Karpas-422 (cell line): Measurements from ENCODE around the gene KRCC1. TPM values are rescaled to one million over a fixed set of nuclear protein-coding genes. Genes with fewer than 3 reads are reported as not detected.
"Not testable (repeated sequence)": the region's sequence is repeated elsewhere in the genome, so short reads cannot be mapped to it uniquely, and the experiment has no call there.

ENCODE experiments used
- DNase-seq: peaks from one replicate; pipeline ENCODE4 v3.0.0-alpha.2; 2015
- H2AFZ ChIP-seq: fragments of 200-600 bp; sonication (generic); 2 replicates; pipeline ENCODE4 v1.6.1; 2014; ENCODE audit warnings: antibody characterized with exemption, low read length, mixed read lengths
- H3K27ac ChIP-seq: fragments of 200-600 bp; sonication (generic); 2 replicates; pipeline ENCODE4 v1.5.1; 2014; ENCODE audit warnings: mild to moderate bottlenecking, low read length, moderate library complexity
- H3K27me3 ChIP-seq: fragments of 200-600 bp; sonication (generic); 2 replicates; pipeline ENCODE4 v1.6.1; 2014; ENCODE audit warnings: low read length, mixed read lengths
- H3K36me3 ChIP-seq: fragments of 200-600 bp; sonication (generic); 2 replicates; pipeline ENCODE4 v1.6.1; 2014; ENCODE audit warnings: low read length, mixed read lengths; ENCODE audit not compliant: insufficient read depth
- H3K4me1 ChIP-seq: fragments of 200-600 bp; sonication (generic); 2 replicates; pipeline ENCODE4 v1.6.1; 2014; ENCODE audit warnings: mild to moderate bottlenecking, low read length, mixed read lengths
- H3K4me2 ChIP-seq: fragments of 200-600 bp; sonication (generic); 2 replicates; pipeline ENCODE4 v1.6.1; 2014; ENCODE audit warnings: low read length, low read depth, mild to moderate bottlenecking; ENCODE audit not compliant: poor library complexity, severe bottlenecking
- H3K4me3 ChIP-seq: fragments of 200-600 bp; sonication (generic); 2 replicates; pipeline ENCODE4 v1.5.1; 2014; ENCODE audit warnings: mild to moderate bottlenecking, antibody characterized with exemption, low read length, mixed read lengths
- H3K79me2 ChIP-seq: fragments of 200-600 bp; sonication (generic); 2 replicates; pipeline ENCODE4 v1.6.1; 2014; ENCODE audit warnings: mild to moderate bottlenecking, low read length, mixed read lengths
- H3K9ac ChIP-seq: fragments of 200-600 bp; sonication (generic); 2 replicates; pipeline ENCODE4 v1.6.0; 2014; ENCODE audit warnings: low read length
- H3K9me2 ChIP-seq: fragments of 200-600 bp; sonication (generic), shearing (Covaris generic); replicated peaks from 2 replicates; pipeline ENCODE4 v1.6.0; 2014; ENCODE audit warnings: mild to moderate bottlenecking, low read length, moderate library complexity; ENCODE audit not compliant: insufficient read depth
- H3K9me3 ChIP-seq: fragments of 300-700, 200-600 bp; sonication (generic); 2 replicates; pipeline ENCODE4 v1.6.1; 2014; ENCODE audit warnings: low read length, mixed read lengths
- H4K20me1 ChIP-seq: fragments of 200-600 bp; sonication (generic); 2 replicates; pipeline ENCODE4 v1.6.1; 2014; ENCODE audit warnings: mild to moderate bottlenecking, antibody characterized with exemption, low read length, low read depth; ENCODE audit not compliant: insufficient read depth
- total RNA-seq: library from RNA; depleted of rRNA; stranded (reverse); fragments of >200 nt; shearing (Covaris generic); gene quantifications from 2 replicates; pipeline ENCODE4 v1.2.3, GENCODE V29; 2014; ENCODE audit warnings: low replicate concordance

Gene KRCC1
- total RNA-seq, 1 experiment from 2014 or later = 63.6 TPM

- H3K9me2 ChIP-seq = no peaks in the 10 kb centered on the region
- no peaks in the 10 kb centered on the region for H4K20me1 ChIP-seq
- no peaks in the 10 kb centered on the region for H3K36me3 ChIP-seq
- peaks cover 4% of the 10 kb centered on the region for H3K4me1 ChIP-seq
- no peaks in the 10 kb centered on the region for H3K79me2 ChIP-seq
- H3K27me3 ChIP-seq = no peaks in the 10 kb centered on the region
- no peak overlapping the region for H2AFZ ChIP-seq
- DNase-seq = no peak
- no peak overlapping the region for H3K4me2 ChIP-seq
- H3K4me3 ChIP-seq = no peak overlapping the region
- H3K27ac ChIP-seq = no peak overlapping the region
- H3K9ac ChIP-seq = no peak overlapping the region
- H3K9me3 ChIP-seq = no peaks in the 10 kb centered on the region
Observed at GRCh38 chr2:87996570-87996969, 59.0 kb downstream of the KRCC1 start.

GRCh38 chr2:87995756-87996155 lies 59.8 kb downstream of the KRCC1 start:
- Histone ChIP-seq H3K79me2 (no peaks in the 10 kb centered on the region), H3K9ac (no peak overlapping the region), H3K9me2 (no peaks in the 10 kb centered on the region)

GRCh38 chr2:87994304-87994850 lies 61.2 kb downstream of the KRCC1 start:
- H3K4me1 ChIP-seq, DNase-seq, H3K79me2 ChIP-seq, H3K36me3 ChIP-seq, H3K27me3 ChIP-seq, H3K27ac ChIP-seq, H4K20me1 ChIP-seq, H2AFZ ChIP-seq, H3K4me3 ChIP-seq, H3K9me3 ChIP-seq, H3K9ac ChIP-seq, H3K9me2 ChIP-seq, H3K4me2 ChIP-seq: not testable (repeated sequence)

More at GRCh38 chr2:87995756-87996155, 59.8 kb downstream of the KRCC1 start:
- no peaks in the 10 kb centered on the region for H3K9me3 ChIP-seq
- no peaks in the 10 kb centered on the region for H3K4me1 ChIP-seq
- H3K4me2 ChIP-seq = no peak overlapping the region
- H4K20me1 ChIP-seq = no peaks in the 10 kb centered on the region
- no peak for DNase-seq
- no peaks in the 10 kb centered on the region for H3K27me3 ChIP-seq
- H3K4me3 ChIP-seq = no peak overlapping the region
- H2AFZ ChIP-seq = no peak overlapping the region
- no peak overlapping the region for H3K27ac ChIP-seq
- H3K36me3 ChIP-seq = no peaks in the 10 kb centered on the region

- H3K9ac ChIP-seq, H3K9me3 ChIP-seq, H3K4me3 ChIP-seq, H3K27ac ChIP-seq, H2AFZ ChIP-seq, DNase-seq, H3K9me2 ChIP-seq, H3K36me3 ChIP-seq, H3K79me2 ChIP-seq, H3K4me1 ChIP-seq, H4K20me1 ChIP-seq, H3K27me3 ChIP-seq, H3K4me2 ChIP-seq: not testable (repeated sequence)
Observed at GRCh38 chr2:87992569-87992968, 63.0 kb downstream of the KRCC1 start.

GRCh38 chr2:87987473-87987872 lies 68.1 kb downstream of the KRCC1 start:
- not testable (repeated sequence) for DNase-seq, H3K36me3 ChIP-seq

GRCh38 chr2:87985902-87986301 lies 69.7 kb downstream of the KRCC1 start:
- H3K4me3 ChIP-seq, H3K27me3 ChIP-seq, H3K4me1 ChIP-seq, H3K9ac ChIP-seq, H3K9me2 ChIP-seq, H3K36me3 ChIP-seq, H3K9me3 ChIP-seq, DNase-seq, H3K27ac ChIP-seq, H4K20me1 ChIP-seq, H3K79me2 ChIP-seq, H2AFZ ChIP-seq, H3K4me2 ChIP-seq: not testable (repeated sequence)

More at GRCh38 chr2:87987473-87987872, 68.1 kb downstream of the KRCC1 start:
- H3K27ac ChIP-seq, H3K4me1 ChIP-seq, H3K9me3 ChIP-seq, H3K4me3 ChIP-seq, H4K20me1 ChIP-seq, H3K9ac ChIP-seq, H3K9me2 ChIP-seq, H3K79me2 ChIP-seq, H3K4me2 ChIP-seq, H2AFZ ChIP-seq, H3K27me3 ChIP-seq: not testable (repeated sequence)

GRCh38 chr2:87981182-87981581 lies 74.4 kb downstream of the KRCC1 start:
- H3K27ac ChIP-seq, H3K4me1 ChIP-seq, H3K79me2 ChIP-seq: not testable (repeated sequence)

More at GRCh38 chr2:87981182-87981581, 74.4 kb downstream of the KRCC1 start:
- not testable (repeated sequence) for H3K9me3 ChIP-seq, H3K36me3 ChIP-seq, H3K9me2 ChIP-seq, H3K4me2 ChIP-seq, H3K27me3 ChIP-seq, H3K4me3 ChIP-seq, H3K9ac ChIP-seq, H2AFZ ChIP-seq, DNase-seq, H4K20me1 ChIP-seq
